ENCODE measurements around the gene RPRM. TPM values are rescaled to one million over a fixed set of nuclear protein-coding genes. Genes with fewer than 3 reads are reported as not detected.

The RPRM gene
- total and polyA plus RNA-seq, 2 experiments from 2014 or later: 5.9 to 7.5 TPM

DNA sequence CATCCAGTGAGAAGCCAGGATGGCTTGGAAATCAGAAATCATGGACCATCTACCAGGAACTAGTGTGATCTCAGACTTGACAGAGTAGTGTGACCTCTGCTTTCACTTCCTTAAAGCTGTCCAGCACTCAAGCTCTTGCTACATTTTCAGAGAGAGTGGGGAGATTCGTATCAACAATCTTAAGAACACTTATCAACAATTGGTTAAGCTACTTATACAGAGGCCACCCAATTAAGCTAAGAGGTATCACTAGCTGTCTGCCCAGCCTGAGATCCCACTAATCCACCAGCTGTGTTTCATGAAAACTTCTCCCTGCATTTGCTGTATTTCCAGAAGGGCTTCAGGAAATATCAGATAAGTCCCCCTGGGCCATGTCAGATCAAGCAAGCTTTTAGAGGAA is 4.2 kb downstream of the RPRM start (continued):
- TF ChIP-seq, protein P1, sequence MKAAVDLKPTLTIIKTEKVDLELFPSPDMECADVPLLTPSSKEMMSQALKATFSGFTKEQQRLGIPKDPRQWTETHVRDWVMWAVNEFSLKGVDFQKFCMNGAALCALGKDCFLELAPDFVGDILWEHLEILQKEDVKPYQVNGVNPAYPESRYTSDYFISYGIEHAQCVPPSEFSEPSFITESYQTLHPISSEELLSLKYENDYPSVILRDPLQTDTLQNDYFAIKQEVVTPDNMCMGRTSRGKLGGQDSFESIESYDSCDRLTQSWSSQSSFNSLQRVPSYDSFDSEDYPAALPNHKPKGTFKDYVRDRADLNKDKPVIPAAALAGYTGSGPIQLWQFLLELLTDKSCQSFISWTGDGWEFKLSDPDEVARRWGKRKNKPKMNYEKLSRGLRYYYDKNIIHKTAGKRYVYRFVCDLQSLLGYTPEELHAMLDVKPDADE (IDR thresholded peaks at IDR 0.05): no peak
- TF ChIP-seq JUNB (IDR thresholded peaks at IDR 0.05; ENCODE audit: unreplicated experiment) (no peak), STAT1 (IDR thresholded peaks at IDR 0.05; ENCODE audit: unreplicated experiment) (no peak)

DNA sequence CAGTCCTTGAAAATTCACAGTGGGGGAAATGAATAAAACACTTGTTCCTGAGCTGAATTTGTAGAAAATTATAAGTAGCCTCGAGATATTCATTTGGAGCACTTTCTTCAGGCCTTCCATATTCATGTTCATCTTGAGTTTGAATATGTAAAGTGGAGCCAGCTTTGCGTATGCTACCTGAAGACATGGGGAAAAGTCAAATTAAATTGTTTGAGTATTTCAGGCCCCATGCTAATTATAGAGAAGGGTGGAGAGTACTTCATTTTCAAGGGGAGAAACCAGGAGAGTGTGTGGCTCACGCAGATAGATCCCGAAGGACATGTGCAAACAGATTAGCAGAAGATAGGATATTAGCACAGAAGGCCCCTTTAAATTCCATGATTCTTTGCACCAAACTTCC is 7.7 kb downstream of the RPRM start:
- H3K27ac Mint-ChIP-seq: no peak overlapping the region
- no peak overlapping the region for H3K4me3 Mint-ChIP-seq
- TF ChIP-seq, protein P2, sequence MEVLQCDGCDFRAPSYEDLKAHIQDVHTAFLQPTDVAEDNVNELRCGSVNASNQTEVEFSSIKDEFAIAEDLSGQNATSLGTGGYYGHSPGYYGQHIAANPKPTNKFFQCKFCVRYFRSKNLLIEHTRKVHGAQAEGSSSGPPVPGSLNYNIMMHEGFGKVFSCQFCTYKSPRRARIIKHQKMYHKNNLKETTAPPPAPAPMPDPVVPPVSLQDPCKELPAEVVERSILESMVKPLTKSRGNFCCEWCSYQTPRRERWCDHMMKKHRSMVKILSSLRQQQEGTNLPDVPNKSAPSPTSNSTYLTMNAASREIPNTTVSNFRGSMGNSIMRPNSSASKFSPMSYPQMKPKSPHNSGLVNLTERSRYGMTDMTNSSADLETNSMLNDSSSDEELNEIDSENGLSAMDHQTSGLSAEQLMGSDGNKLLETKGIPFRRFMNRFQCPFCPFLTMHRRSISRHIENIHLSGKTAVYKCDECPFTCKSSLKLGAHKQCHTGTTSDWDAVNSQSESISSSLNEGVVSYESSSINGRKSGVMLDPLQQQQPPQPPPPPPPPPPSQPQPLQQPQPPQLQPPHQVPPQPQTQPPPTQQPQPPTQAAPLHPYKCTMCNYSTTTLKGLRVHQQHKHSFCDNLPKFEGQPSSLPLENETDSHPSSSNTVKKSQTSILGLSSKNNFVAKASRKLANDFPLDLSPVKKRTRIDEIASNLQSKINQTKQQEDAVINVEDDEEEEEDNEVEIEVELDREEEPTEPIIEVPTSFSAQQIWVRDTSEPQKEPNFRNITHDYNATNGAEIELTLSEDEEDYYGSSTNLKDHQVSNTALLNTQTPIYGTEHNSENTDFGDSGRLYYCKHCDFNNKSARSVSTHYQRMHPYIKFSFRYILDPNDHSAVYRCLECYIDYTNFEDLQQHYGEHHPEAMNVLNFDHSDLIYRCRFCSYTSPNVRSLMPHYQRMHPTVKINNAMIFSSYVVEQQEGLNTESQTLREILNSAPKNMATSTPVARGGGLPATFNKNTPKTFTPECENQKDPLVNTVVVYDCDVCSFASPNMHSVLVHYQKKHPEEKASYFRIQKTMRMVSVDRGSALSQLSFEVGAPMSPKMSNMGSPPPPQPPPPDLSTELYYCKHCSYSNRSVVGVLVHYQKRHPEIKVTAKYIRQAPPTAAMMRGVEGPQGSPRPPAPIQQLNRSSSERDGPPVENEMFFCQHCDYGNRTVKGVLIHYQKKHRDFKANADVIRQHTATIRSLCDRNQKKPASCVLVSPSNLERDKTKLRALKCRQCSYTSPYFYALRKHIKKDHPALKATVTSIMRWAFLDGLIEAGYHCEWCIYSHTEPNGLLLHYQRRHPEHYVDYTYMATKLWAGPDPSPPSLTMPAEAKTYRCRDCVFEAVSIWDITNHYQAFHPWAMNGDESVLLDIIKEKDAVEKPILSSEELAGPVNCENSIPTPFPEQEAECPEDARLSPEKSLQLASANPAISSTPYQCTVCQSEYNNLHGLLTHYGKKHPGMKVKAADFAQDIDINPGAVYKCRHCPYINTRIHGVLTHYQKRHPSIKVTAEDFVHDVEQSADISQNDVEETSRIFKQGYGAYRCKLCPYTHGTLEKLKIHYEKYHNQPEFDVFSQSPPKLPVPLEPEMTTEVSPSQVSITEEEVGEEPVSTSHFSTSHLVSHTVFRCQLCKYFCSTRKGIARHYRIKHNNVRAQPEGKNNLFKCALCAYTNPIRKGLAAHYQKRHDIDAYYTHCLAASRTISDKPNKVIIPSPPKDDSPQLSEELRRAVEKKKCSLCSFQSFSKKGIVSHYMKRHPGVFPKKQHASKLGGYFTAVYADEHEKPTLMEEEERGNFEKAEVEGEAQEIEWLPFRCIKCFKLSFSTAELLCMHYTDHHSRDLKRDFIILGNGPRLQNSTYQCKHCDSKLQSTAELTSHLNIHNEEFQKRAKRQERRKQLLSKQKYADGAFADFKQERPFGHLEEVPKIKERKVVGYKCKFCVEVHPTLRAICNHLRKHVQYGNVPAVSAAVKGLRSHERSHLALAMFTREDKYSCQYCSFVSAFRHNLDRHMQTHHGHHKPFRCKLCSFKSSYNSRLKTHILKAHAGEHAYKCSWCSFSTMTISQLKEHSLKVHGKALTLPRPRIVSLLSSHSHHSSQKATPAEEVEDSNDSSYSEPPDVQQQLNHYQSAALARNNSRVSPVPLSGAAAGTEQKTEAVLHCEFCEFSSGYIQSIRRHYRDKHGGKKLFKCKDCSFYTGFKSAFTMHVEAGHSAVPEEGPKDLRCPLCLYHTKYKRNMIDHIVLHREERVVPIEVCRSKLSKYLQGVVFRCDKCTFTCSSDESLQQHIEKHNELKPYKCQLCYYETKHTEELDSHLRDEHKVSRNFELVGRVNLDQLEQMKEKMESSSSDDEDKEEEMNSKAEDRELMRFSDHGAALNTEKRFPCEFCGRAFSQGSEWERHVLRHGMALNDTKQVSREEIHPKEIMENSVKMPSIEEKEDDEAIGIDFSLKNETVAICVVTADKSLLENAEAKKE (CRISPR knock-in tag; IDR thresholded peaks at IDR 0.05): no peak
- TF ChIP-seq JUNB (IDR thresholded peaks at IDR 0.05; ENCODE audit: unreplicated experiment): no peak
- TF ChIP-seq POLR2AphosphoS5 (IDR thresholded peaks at IDR 0.05; ENCODE audit: low read depth): no peak
- TF ChIP-seq, protein P1 (IDR thresholded peaks at IDR 0.05): no peak
- TF ChIP-seq ZNF114 (CRISPR knock-in tag; IDR thresholded peaks at IDR 0.05): no peak
- no peak for TF ChIP-seq CREB1 (CRISPR knock-in tag; IDR thresholded peaks at IDR 0.05; ENCODE audit: low read depth)
- TF ChIP-seq EZH2phosphoT487 (IDR thresholded peaks at IDR 0.05; ENCODE audit: unreplicated experiment): no peak
- no peak for TF ChIP-seq NANOG (IDR thresholded peaks at IDR 0.05; ENCODE audit: borderline replicate concordance)
- no peak for TF ChIP-seq EZH2 (IDR thresholded peaks at IDR 0.05; ENCODE audit: low read depth, unreplicated experiment)
- no peak for TF ChIP-seq ZNF331 (CRISPR knock-in tag; IDR thresholded peaks at IDR 0.05; ENCODE audit: low read depth)
- TF ChIP-seq STAT1 (IDR thresholded peaks at IDR 0.05; ENCODE audit: unreplicated experiment): no peak
- TF ChIP-seq, protein P3, sequence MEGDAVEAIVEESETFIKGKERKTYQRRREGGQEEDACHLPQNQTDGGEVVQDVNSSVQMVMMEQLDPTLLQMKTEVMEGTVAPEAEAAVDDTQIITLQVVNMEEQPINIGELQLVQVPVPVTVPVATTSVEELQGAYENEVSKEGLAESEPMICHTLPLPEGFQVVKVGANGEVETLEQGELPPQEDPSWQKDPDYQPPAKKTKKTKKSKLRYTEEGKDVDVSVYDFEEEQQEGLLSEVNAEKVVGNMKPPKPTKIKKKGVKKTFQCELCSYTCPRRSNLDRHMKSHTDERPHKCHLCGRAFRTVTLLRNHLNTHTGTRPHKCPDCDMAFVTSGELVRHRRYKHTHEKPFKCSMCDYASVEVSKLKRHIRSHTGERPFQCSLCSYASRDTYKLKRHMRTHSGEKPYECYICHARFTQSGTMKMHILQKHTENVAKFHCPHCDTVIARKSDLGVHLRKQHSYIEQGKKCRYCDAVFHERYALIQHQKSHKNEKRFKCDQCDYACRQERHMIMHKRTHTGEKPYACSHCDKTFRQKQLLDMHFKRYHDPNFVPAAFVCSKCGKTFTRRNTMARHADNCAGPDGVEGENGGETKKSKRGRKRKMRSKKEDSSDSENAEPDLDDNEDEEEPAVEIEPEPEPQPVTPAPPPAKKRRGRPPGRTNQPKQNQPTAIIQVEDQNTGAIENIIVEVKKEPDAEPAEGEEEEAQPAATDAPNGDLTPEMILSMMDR (conservative IDR thresholded peaks at IDR 0.05; ENCODE audit: low read depth in 2 of 2): no peak

More for the DNA sequence above, 7.7 kb downstream of the RPRM start:
- no peak overlapping the region for H3K27ac ChIP-seq (ENCODE audit: low read depth)
- peaks cover 16% of the 10 kb centered on the region for H3K4me1 ChIP-seq (ENCODE audit: insufficient read depth)
- no peaks in the 10 kb centered on the region for H3K79me2 ChIP-seq (replicated peaks; ENCODE audit: insufficient read depth)
- ATAC-seq (no peak), DNase-seq (ENCODE audit: low spot score) (no peak)
- H3F3A ChIP-seq (replicated peaks; ENCODE audit: low read depth): no peaks in the 10 kb centered on the region
- Mint-ChIP-seq H3K27me3 (ENCODE audit: insufficient read depth, low read depth, poor library complexity) (peaks cover under 1% of the 10 kb centered on the region), H3K9me3 (no peaks in the 10 kb centered on the region), H3K36me3 (ENCODE audit: low read depth) (no peaks in the 10 kb centered on the region), H3K4me1 (peaks cover 35% of the 10 kb centered on the region)
- H3K4me3 ChIP-seq: no peak overlapping the region
- H4K20me1 ChIP-seq (replicated peaks; ENCODE audit: insufficient read depth): no peaks in the 10 kb centered on the region
- H2AFZ ChIP-seq: no peak overlapping the region
- H3K27me3 ChIP-seq (ENCODE audit: insufficient read depth): 0 out of 2 replicates have a peak, but pooled peaks cover 7% of the 10 kb centered on the region
- H3K36me3 ChIP-seq (ENCODE audit: insufficient read depth): no peaks in the 10 kb centered on the region
- no peaks in the 10 kb centered on the region for H3K9me2 ChIP-seq (ENCODE audit: insufficient read depth)
- no peak overlapping the region for H3K4me2 ChIP-seq
